IPS-NIHi7 (cell line): Measurements from ENCODE around the gene SCN1B.

Source experiments
- DNase-seq: peaks from one replicate; pipeline ENCODE4 v3.0.0; 2012; ENCODE audit warnings: mixed read lengths; ENCODE audit errors: extremely low spot score

SCN1B gene

GRCh38 chr19:35074426-35075201 lies 44.3 kb downstream of the SCN1B start:
- DNase-seq = no peak

- DNase-seq = no peak
Measured at GRCh38 chr19:35075202-35076025, 45.1 kb downstream of the SCN1B start.

- no peak for DNase-seq
Measured at GRCh38 chr19:35076026-35076370, 45.7 kb downstream of the SCN1B start.

- no peak for DNase-seq
Measured at GRCh38 chr19:35076657-35077056, 46.4 kb downstream of the SCN1B start.

GRCh38 chr19:35077411-35078223 lies 47.3 kb downstream of the SCN1B start:
- DNase-seq = no peak

DNA sequence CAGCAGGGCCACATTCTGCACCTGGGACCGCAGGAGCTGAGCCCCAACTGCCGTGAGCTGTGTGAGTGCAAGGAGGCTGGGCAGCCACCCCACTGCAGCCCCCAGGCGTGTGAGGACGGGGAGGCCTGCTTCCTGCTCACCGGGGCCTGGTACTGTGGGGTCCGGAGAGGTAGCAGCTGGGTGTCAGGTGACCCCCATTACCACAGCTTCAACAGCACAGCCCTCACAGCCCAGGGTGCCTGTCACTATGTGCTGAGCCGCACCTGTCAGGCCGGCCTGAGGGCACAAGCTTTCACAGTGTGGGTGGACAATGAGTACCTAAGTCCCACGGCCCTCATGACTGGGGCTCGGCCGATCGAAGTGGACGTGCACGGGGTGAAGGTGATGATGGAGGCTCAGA lies 49.6 kb downstream of the SCN1B start:
- DNase-seq = no peak

GRCh38 chr19:35080613-35081170 lies 50.4 kb downstream of the SCN1B start:
- DNase-seq = no peak

GRCh38 chr19:35081201-35081600 lies 50.9 kb downstream of the SCN1B start:
- no peak for DNase-seq

DNA sequence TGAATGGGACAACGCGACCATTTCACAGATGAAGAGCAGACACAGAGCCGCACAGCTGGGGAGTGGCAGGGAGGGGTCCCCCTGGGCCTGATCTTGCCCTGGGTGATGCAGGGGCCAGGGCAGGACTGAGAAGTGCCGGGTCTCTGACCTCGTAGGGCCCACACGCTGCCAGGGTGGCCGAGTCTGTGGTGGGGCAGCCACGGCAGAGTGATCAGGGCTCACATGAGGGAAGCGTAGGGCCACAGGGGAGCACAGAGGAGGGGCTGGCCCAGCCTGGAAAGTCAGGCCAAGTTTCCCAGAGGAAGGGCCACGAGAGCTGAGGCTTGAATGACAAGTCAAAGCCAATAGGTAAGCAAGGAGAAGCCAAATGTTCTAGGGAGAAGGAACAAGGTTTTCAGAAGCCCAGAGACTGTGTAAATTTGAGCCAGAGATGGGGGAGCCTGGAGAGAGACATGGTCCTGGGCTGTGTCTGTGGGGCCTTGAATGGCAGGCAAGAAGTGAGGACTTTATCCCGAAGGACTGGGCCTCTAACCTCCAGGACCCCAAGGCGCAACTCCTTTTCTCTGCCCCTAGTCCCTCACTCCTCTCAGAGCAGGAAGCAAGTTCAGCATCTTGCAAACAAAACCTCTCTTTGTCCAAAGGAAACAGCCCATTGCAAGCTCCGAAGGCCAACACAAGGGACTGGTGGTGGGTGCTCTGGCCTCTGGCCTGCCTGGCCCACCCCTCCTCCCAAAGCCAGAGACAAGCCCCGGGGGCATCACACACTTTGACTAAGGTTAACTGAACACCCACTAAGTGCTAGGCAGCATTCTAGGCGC lies 53.6 kb downstream of the SCN1B start:
- DNase-seq = no peak

GRCh38 chr19:35084509-35084762 lies 54.2 kb downstream of the SCN1B start:
- no peak for DNase-seq

DNA sequence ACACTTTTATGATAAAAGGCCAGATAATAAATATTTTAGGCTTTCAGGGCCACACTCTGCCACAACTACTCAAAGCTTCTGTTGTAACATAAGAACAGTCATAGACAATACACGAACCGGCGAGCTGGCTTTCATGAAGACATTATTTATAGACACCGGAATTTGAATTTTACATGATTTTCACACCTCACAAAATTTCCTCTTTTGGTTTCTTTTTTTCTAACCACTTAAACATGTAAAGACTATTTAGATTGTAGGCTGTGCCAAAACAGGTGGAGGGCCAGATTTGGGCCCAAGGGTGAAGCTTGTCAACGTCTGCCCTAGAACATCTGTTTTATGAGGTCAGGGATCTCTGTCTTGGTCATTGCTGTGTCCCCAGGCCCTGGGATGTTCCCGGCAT lies 55.7 kb downstream of the SCN1B start:
- no peak for DNase-seq

- DNase-seq = no peak
Measured at GRCh38 chr19:35086455-35086854, 56.2 kb downstream of the SCN1B start.

- DNase-seq = no peak
Measured at GRCh38 chr19:35087393-35087792, 57.1 kb downstream of the SCN1B start.

DNA sequence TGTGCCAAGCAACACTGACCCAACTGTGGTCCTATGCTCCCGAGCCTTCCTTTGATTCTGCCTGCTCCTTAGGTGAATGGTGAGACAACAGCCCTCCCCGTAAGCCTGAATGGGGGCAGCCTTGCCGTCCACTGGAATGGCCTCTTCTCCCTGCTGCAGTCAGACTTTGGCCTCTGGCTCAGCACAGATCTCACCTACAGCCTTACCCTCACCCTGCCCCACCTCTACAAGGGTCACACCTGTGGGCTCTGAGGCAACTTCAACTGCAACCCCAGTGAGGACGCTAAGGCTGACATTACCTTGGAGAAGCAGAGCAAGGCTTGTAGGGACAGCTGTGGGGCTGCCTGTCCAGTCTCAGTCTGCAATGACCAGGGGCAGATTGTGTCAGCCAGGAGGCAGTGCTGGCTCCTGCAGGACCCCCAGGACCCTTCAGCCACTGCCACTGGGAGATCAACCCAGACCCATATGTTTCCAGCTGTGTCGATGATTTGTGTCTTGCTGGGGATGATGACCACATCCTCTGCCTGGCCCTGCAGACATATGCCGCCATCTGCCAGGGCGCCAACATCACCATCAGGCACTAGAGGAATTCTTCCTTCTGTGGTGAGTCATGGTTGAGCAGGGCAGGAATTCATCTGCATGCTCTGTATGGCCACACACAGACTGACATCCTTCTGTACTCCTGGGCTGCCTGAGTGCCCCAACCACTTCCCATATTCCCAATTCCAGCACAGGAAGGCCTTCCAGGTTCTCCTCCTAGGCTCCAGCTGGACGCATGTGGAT lies 58.1 kb downstream of the SCN1B start:
- DNase-seq = no peak

GRCh38 chr19:35089554-35089953 lies 59.3 kb downstream of the SCN1B start:
- DNase-seq = no peak
